GM18861 (cell line): ENCODE results near the gene LILRB4.
A peak's percentile ranks its signal among the peaks of the same experiment; 100 is the strongest.
"Not testable (repeated sequence)": the region's sequence is repeated elsewhere in the genome, so short reads cannot be mapped to it uniquely, and the experiment has no call there.

Source experiments
- ATAC-seq: cut with Tn5 transposase; IDR thresholded peaks from one replicate; pipeline ENCODE4 v1.9.1; 2021; ENCODE audit not compliant: unreplicated experiment

Gene LILRB4

GRCh38 chr19:54662730-54663129, at the start of gene LILRB4:
TSS of gene LILRB4 (plus strand) at chr19:54662985. CDS start at chr19:54663034, 49 bp downstream.
- ATAC-seq, result no peak

DNA sequence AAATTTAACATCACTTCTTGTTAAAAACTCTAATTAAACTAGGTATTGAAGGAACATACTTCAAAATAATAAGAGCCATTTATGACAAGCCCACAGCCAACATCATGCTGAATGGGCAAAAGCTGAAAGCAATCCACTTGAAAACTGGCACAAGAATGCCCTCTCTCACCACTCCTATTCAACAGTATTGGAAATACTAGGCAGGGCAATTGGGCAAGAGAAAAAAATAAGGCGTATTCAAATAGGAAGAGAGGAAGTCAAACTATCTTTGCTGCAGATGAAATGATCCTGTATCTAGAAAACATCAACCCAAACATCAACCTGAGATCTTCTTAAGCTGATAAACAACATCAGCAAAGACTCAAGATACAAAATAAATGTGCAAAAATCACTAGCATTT, 48.1 kb upstream of the LILRB4 start:
- ATAC-seq, result no peak

GRCh38 chr19:54616057-54616456, 46.7 kb upstream of the LILRB4 start:
- ATAC-seq, result no peak

GRCh38 chr19:54616821-54617560, 45.8 kb upstream of the LILRB4 start:
- peak; percentile 64 for ATAC-seq

DNA sequence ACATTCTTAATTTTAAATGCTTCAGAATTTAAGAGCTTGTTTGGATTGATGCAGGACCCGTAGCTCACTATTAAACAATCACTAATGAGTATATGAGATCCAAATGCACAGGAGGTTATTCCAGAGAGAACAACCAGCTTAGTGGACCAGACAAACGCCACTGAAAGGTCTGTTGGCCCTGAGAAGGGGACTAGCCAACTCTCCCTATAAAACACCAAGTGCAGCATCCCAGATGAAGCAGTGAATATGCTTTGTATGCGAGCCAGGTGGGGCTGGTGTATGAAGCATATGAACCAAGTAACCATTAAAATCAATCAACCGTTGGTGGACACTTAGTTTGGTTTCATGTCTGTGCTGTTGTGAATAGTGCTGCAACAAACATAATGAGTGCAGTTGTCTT, 42.3 kb upstream of the LILRB4 start:
- no peak for ATAC-seq

DNA sequence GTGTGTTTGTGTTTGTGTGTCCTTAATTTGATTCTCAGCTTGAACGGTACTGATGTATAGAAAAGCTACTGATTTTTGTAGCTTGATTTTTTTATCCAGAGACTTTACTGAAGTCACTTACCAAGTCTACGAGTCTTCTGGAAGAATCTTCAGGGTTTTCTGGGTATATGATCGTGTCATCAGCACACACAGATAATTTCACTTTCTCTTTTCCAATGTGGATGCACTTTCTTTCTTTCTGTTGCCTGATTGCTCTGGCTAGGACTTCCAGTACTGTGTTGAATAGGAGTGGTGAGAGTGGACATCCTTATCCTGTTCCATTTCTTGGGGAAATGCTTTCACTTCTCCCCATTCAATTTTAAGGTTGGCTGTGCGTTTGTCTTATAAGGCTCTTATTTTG, 40.4 kb upstream of the LILRB4 start:
- no peak for ATAC-seq

GRCh38 chr19:54624234-54624633, 38.6 kb upstream of the LILRB4 start:
- ATAC-seq, result not testable (repeated sequence)

GRCh38 chr19:54624934-54625730, 37.7 kb upstream of the LILRB4 start:
- ATAC-seq, result not testable (repeated sequence)

DNA sequence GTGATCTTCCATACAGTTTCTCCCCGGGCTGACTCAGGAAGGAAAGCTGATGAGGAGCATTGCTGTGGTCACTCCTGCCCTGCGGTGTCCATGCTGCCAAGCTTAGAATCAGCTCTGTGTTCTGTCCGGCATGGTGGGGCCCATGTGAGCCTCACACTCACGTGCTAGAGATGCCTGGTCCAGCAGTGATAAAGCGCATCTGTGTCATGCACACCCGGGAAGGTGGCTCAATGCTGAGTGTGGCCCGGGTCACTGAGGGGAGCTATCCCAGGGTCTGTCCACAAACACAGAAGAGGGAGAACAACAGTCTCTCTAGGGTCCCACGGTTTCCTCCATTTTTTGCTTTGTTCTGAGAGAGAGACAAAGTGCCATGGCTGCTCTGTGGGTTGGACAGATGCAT, 36.0 kb upstream of the LILRB4 start:
- ATAC-seq, result no peak

DNA sequence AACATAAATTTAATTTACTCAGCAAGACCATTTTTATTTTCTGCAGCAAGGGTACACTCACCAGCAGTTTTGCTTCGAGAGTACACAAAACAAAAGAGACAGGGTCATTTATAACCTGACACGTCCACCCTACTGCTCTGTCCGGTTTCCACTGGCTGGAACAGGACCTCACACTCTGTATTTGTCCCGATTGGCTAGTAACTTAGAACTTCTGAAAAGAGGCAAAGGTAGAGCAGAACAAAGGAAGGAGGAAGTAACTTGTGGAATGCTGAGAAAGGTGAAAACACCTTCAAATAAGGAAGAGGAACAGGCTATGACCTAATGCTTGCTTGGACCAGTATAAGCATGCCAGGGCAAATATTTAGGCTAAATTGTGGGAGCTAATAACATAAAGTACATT, 34.9 kb upstream of the LILRB4 start:
- ATAC-seq, result not testable (repeated sequence)

DNA sequence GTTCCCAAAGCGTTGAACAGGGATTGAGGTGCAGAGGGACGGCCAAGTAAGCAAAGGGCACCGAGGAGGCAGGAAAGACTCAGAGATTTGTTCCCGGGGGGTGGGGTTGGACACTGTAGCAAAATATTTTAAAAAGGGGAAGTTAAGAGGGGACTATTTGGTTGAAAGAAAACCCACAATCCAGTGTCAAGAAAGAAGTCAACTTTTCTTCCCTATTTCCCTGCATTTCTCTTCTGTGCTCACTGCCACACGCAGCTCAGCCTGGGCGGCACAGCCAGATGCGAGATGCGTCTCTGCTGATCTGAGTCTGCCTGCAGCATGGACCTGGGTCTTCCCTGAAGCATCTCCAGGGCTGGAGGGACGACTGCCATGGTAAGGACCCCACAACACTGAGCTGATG, 32.5 kb upstream of the LILRB4 start, which contains the start of gene LILRB1:
Gene LILRB1 (plus strand): TSS at position 223 of the 400 bp plus-strand sequence. CDS start 590 bp downstream, outside the sequence.
- ATAC-seq, result not testable (repeated sequence)

GRCh38 chr19:54630782-54631181, 32.0 kb upstream of the LILRB4 start:
- no peak for ATAC-seq

DNA sequence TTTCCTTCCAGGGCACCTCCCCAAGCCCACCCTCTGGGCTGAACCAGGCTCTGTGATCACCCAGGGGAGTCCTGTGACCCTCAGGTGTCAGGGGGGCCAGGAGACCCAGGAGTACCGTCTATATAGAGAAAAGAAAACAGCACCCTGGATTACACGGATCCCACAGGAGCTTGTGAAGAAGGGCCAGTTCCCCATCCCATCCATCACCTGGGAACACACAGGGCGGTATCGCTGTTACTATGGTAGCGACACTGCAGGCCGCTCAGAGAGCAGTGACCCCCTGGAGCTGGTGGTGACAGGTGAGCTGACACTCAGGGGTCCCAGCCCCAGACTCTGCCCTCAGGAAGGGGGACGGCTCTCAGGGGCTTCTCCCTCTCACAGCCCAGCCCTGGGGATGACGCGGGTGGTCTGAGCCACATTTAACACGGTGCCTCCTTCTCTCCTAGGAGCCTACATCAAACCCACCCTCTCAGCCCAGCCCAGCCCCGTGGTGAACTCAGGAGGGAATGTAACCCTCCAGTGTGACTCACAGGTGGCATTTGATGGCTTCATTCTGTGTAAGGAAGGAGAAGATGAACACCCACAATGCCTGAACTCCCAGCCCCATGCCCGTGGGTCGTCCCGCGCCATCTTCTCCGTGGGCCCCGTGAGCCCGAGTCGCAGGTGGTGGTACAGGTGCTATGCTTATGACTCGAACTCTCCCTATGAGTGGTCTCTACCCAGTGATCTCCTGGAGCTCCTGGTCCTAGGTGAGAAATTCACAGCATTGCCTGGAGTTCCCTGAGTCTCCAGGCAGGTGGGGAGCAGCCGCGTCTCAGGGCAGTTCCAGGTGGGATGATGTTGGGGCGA, 31.1 kb upstream of the LILRB4 start:
- not testable (repeated sequence) for ATAC-seq

DNA sequence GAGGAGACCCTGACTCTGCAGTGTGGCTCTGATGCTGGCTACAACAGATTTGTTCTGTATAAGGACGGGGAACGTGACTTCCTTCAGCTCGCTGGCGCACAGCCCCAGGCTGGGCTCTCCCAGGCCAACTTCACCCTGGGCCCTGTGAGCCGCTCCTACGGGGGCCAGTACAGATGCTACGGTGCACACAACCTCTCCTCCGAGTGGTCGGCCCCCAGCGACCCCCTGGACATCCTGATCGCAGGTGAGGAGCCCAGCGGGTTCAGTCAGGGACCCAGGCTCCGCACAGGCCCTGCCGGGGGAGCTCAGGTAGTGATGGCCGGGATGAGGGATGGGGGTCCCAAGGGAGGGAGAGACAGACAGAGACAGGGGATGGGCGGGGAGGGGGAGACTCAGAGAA, 30.3 kb upstream of the LILRB4 start:
- not testable (repeated sequence) for ATAC-seq

DNA sequence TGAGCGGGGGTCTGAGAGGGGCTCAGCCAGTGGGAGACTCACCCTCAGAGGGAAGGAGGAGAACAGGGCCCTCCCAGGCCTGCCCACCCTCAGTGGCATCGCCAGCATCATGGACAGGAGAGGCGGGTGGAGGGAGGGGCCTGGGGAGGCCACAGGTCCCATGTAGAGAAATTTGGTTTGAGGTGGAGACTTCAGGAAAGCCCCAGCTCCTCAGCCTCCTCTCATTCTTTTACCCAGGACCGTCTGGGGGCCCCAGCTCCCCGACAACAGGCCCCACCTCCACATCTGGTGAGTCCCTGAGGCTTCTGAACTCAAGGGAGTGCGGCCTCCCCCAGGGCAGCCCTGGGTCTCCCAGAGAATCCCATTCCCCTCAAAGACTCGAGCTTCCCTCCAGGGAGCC, 29.4 kb upstream of the LILRB4 start:
- no peak for ATAC-seq

DNA sequence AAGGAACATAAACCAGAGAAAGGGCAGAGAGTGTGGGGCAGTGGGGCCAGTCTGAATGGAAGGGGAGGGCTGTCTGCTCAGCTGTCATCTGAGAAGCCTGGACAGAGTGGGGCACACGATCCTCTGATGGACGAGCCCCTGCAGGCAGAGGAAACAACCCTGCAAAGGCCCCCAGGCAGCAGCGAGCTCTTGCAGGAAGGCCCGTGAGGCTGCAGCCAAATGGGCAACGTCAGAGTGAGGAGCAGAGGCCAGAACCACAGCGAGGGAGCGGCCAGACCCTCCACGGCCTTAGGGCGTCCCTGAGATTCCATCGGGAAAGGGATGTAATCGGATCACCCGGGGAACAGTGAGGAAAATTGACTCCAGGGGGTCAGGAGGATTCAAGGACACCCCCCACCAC, 26.7 kb upstream of the LILRB4 start:
- ATAC-seq, result not testable (repeated sequence)

DNA sequence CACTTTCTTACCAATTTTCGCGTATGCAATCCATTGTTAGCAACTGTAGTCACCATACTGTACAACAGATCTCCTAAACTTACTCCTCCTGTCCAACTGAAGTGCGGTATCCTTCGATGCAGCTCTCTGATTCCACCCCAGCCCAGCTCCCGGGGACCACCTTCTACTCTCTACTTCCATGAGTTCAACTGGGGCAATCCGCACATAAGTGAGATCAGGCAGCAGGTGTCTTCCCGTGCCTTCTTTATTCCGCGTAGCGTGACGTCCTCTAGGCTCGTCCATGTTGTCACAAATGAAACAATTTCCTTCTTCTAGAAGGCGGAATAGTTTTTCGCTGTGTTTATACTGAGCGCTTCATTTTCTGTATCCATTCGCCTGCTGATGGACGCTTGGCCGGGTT, 24.1 kb upstream of the LILRB4 start:
- no peak for ATAC-seq

GRCh38 chr19:54642953-54643352, 19.8 kb upstream of the LILRB4 start:
- not testable (repeated sequence) for ATAC-seq

GRCh38 chr19:54643583-54643982, 19.2 kb upstream of the LILRB4 start:
- ATAC-seq, result not testable (repeated sequence)

DNA sequence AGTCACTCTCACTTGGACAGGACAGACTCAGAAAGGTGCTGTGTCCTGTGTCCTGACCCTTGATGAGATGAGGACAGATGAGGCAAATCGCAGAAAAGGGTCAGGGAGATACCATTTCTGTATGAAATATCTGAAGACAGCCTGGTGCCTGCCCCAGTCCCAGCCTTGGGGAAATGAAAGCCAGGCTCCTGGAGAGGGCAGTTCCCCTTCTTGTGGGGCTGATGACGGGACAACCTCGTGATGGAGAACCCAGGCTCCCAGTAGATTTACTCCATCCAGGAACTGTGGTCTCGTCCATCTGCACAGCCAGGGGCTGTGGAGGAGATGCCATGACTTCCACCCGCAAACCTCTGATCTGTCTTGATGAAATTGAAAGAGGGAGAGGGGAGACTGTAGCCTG, 18.7 kb upstream of the LILRB4 start:
- no peak for ATAC-seq

GRCh38 chr19:54646331-54646841, 16.4 kb upstream of the LILRB4 start:
- ATAC-seq, result no peak
